Measurements from ENCODE around the gene SPON1.

Gene SPON1

DNA sequence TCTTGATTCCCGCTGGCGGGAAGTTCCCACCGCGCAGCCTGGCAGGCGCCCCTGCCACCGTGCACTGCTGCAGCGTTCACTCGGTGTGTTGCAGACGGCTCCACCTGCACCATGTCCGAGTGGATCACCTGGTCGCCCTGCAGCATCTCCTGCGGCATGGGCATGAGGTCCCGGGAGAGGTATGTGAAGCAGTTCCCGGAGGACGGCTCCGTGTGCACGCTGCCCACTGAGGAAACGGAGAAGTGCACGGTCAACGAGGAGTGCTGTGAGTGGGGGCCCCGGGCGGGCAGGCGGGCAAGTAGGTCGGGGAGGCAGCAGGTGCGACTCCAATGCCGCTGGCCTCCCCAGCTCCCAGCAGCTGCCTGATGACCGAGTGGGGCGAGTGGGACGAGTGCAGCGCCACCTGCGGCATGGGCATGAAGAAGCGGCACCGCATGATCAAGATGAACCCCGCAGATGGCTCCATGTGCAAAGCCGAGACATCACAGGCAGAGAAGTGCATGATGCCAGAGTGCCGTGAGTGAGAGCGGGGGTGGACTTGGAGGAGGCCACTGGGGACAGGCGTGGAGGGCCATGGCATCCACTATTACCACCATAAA, 296.8 kb downstream of the SPON1 start:
- Histone ChIP-seq H2AFZ (ENCODE audit: low read depth, low read length, severe bottlenecking) (no peak overlapping the region), H3K36me3 (ENCODE audit: low read length) (no peaks in the 10 kb centered on the region), H3K9me2 (replicated peaks; ENCODE audit: insufficient read depth, low read length) (no peaks in the 10 kb centered on the region), H3F3A (ENCODE audit: insufficient read depth) (peaks cover 40% of the 10 kb centered on the region), H3K4me2 (ENCODE audit: low read depth, low read length, poor library complexity, severe bottlenecking) (no peak overlapping the region), H3K27me3 (ENCODE audit: low read length) (no peaks in the 10 kb centered on the region), H3K27ac (ENCODE audit: low read depth, low read length) (no peak overlapping the region), H3K9me3 (ENCODE audit: insufficient read depth, low read length) (no peaks in the 10 kb centered on the region), H4K20me1 (ENCODE audit: low read depth, low read length) (no peaks in the 10 kb centered on the region), H3K79me2 (ENCODE audit: insufficient read depth, low read length) (no peaks in the 10 kb centered on the region), H3K4me3 (ENCODE audit: insufficient read depth, low read length, poor library complexity, severe bottlenecking) (no peak overlapping the region), H3K9ac (ENCODE audit: low read length) (no peak overlapping the region)
- TF ChIP-seq CTCF (IDR thresholded peaks at IDR 0.05; ENCODE audit: insufficient read depth, low read length, poor library complexity, severe bottlenecking), result peak; percentile 8
- TF ChIP-seq EZH2phosphoT487 (conservative IDR thresholded peaks at IDR 0.05; ENCODE audit: low read length), result no peak

DNA sequence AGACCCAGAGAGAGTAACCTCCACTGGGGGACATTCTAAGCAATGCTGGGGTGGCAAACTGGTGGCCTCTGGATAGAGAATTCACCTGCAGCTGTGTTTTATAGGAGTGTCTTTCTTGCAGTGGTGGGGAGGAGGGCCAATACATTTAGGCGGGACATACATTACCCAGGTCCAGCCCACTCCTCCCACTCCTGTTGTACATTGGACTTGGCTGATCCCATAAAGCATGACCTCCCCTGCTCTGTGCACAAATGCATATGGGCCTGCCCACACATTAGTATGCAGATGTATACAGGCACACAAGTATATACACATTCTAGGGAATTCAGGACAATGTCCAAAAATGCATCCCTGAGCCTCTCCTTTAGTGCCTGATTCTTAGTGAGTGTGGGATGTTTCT, 297.4 kb downstream of the SPON1 start:
- Histone ChIP-seq H4K20me1 (ENCODE audit: low read depth, low read length) (no peaks in the 10 kb centered on the region), H2AFZ (ENCODE audit: low read depth, low read length, severe bottlenecking) (no peak overlapping the region), H3K36me3 (ENCODE audit: low read length) (no peaks in the 10 kb centered on the region), H3K79me2 (ENCODE audit: insufficient read depth, low read length) (no peaks in the 10 kb centered on the region), H3K4me3 (ENCODE audit: insufficient read depth, low read length, poor library complexity, severe bottlenecking) (no peak overlapping the region), H3K9me3 (ENCODE audit: insufficient read depth, low read length) (no peaks in the 10 kb centered on the region), H3K9ac (ENCODE audit: low read length) (no peak overlapping the region), H3K27ac (ENCODE audit: low read depth, low read length) (no peak overlapping the region), H3K27me3 (ENCODE audit: low read length) (no peaks in the 10 kb centered on the region), H3K9me2 (replicated peaks; ENCODE audit: insufficient read depth, low read length) (no peaks in the 10 kb centered on the region), H3K4me2 (ENCODE audit: low read depth, low read length, poor library complexity, severe bottlenecking) (no peak overlapping the region), H3F3A (ENCODE audit: insufficient read depth) (peaks cover 46% of the 10 kb centered on the region)
- TF ChIP-seq CTCF (IDR thresholded peaks at IDR 0.05; ENCODE audit: insufficient read depth, low read length, poor library complexity, severe bottlenecking) (no peak), EZH2phosphoT487 (conservative IDR thresholded peaks at IDR 0.05; ENCODE audit: low read length) (no peak)

DNA sequence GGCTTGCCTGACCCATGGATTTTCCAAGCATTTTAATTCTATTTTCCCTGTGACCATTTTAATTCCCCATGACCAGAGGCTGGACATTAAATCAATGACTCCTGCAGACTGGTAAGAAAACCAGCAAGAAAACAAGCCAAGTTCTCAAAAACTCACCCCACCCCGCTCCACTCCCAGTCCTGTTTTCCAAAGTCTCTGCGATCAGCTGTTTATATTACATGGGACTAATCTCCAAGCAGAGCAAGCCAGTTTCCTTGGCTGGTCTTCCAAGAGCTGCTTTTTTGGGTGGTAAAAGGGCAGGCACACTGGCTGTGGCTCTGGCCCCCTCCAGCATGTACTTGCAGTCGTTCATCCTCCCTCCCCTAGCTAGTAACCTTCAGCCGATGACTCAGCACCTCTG, 298.5 kb downstream of the SPON1 start:
- TF ChIP-seq CTCF (IDR thresholded peaks at IDR 0.05; ENCODE audit: insufficient read depth, low read length, poor library complexity, severe bottlenecking) (no peak), EZH2phosphoT487 (conservative IDR thresholded peaks at IDR 0.05; ENCODE audit: low read length) (no peak)
- H4K20me1 ChIP-seq (ENCODE audit: low read depth, low read length), result no peaks in the 10 kb centered on the region
- no peaks in the 10 kb centered on the region for H3K9me3 ChIP-seq (ENCODE audit: insufficient read depth, low read length)
- no peaks in the 10 kb centered on the region for H3K79me2 ChIP-seq (ENCODE audit: insufficient read depth, low read length)
- H3K4me2 ChIP-seq (ENCODE audit: low read depth, low read length, poor library complexity, severe bottlenecking), result no peak overlapping the region
- H3K27me3 ChIP-seq (ENCODE audit: low read length), result no peaks in the 10 kb centered on the region
- no peak overlapping the region for H3K4me3 ChIP-seq (ENCODE audit: insufficient read depth, low read length, poor library complexity, severe bottlenecking)
- no peaks in the 10 kb centered on the region for H3K9me2 ChIP-seq (replicated peaks; ENCODE audit: insufficient read depth, low read length)
- peaks cover 2% of the 10 kb centered on the region; the same call in 1 of the 2 replicates for H3K36me3 ChIP-seq (ENCODE audit: low read length)
- no peak overlapping the region for H3K27ac ChIP-seq (ENCODE audit: low read depth, low read length)
- H3K9ac ChIP-seq (ENCODE audit: low read length), result no peak overlapping the region
- no peak overlapping the region for H2AFZ ChIP-seq (ENCODE audit: low read depth, low read length, severe bottlenecking)
- H3F3A ChIP-seq (ENCODE audit: insufficient read depth), result peaks cover 47% of the 10 kb centered on the region
